Left lung (tissue), 10 donors: ENCODE data around the gene MKNK1. TPM values are rescaled to one million over a fixed set of nuclear protein-coding genes. Genes with fewer than 3 reads are reported as not detected.

Experiments used
- ATAC-seq: fragments of 200-7000 bp; cut with Tn5 transposase; one replicate; pipeline ENCODE4 v1.9.1; 2020; ENCODE audit warnings: moderate library complexity
- DNase-seq, 4 donors: peaks; one replicate each; pipeline ENCODE4 v3.0.0-alpha.2; 2013 to 2020
- H3K27ac ChIP-seq, 2 donors: fragments of 200-600 bp; sonication (generic) in 1 of 2; one replicate each; pipeline versions ENCODE4 v1.5.0 to v1.8.0; 2020 to 2021
- H3K27me3 ChIP-seq, 2 donors: fragments of 200-600 bp; sonication (generic) in 1 of 2; one replicate each; pipeline versions ENCODE4 v1.5.0 to v1.8.0; 2020 to 2021
- H3K36me3 ChIP-seq, 2 donors: fragments of 200-600 bp; sonication (generic) in 1 of 2; one replicate each; pipeline versions ENCODE4 v1.5.0 to v1.8.0; 2020 to 2021
- H3K4me1 ChIP-seq, 2 donors: fragments of 200-600 bp; one replicate each; pipeline ENCODE4 v1.8.0; 2021
- H3K4me3 ChIP-seq, 2 donors: fragments of 200-600 bp; sonication (generic) in 1 of 2; one replicate each; pipeline versions ENCODE4 v1.5.0 to v1.8.0; 2020 to 2021; ENCODE audit warnings: mild to moderate bottlenecking in 1 of 2
- H3K9me3 ChIP-seq, 2 donors: fragments of 200-600 bp; sonication (generic) in 1 of 2; one replicate each; pipeline versions ENCODE4 v1.5.0 to v1.8.0; 2020 to 2021
- intact Hi-C, 2 donors: fragments of 100-400 bp; cut with DNase I; formaldehyde crosslinking; loops; one replicate each; pipeline versions ENCODE4 v1.11.2 to v1.14.2; 2022
- polyA plus RNA-seq, 6 donors: library from polyadenylated mRNA; unstranded; fragments of 120-200 nt; gene quantifications; one replicate each; pipeline ENCODE4 v1.2.1, GENCODE V29; 2013; ENCODE audit not compliant: insufficient read length in 6 of 6
- total RNA-seq, 2 donors: library from RNA; stranded (reverse); fragmentation: NEBNext Ultra II Directional; extraction: Animal tissue kit (Norgen Biotek cat#: 25700); gene quantifications; one replicate each; pipeline ENCODE4 v1.2.1, GENCODE V29; 2021
- TF ChIP-seq, protein P1 (sequence below), 2 donors: fragments of 200-600 bp; sonication (generic) in 1 of 2; IDR thresholded peaks; one replicate each; pipeline versions ENCODE4 v1.5.0 to v1.8.0; 2021; ENCODE audit warnings: antibody characterized with exemption in 2 of 2
- donor health status: DM: no; HTN: yes; CAD: no.
- donor health status: DM: no; HTN: no; CAD: no.

MKNK1 gene
- total and polyA plus RNA-seq, 8 donors = 42.2 to 96.0 (median 51.4) TPM

GRCh38 chr1:46637444-46638083 lies 33.5 kb upstream of the MKNK1 start:
- TF ChIP-seq, protein P1, sequence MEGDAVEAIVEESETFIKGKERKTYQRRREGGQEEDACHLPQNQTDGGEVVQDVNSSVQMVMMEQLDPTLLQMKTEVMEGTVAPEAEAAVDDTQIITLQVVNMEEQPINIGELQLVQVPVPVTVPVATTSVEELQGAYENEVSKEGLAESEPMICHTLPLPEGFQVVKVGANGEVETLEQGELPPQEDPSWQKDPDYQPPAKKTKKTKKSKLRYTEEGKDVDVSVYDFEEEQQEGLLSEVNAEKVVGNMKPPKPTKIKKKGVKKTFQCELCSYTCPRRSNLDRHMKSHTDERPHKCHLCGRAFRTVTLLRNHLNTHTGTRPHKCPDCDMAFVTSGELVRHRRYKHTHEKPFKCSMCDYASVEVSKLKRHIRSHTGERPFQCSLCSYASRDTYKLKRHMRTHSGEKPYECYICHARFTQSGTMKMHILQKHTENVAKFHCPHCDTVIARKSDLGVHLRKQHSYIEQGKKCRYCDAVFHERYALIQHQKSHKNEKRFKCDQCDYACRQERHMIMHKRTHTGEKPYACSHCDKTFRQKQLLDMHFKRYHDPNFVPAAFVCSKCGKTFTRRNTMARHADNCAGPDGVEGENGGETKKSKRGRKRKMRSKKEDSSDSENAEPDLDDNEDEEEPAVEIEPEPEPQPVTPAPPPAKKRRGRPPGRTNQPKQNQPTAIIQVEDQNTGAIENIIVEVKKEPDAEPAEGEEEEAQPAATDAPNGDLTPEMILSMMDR (IDR thresholded peaks at IDR 0.05) = no peak
- Histone ChIP-seq H3K36me3 (peaks cover 0 to 44% of the 10 kb centered on the region in 2 donors), H3K27me3 (no peaks in the 10 kb centered on the region), H3K4me3 (no peak overlapping the region), H3K27ac (no peak overlapping the region), H3K4me1 (no peaks in the 10 kb centered on the region), H3K9me3 (no peaks in the 10 kb centered on the region)
- DNase-seq (no peak), ATAC-seq (no peak)
- intact Hi-C loops = no loop called here

GRCh38 chr1:46635205-46635604 lies 31.1 kb upstream of the MKNK1 start:
- TF ChIP-seq, protein P1 (IDR thresholded peaks at IDR 0.05) = no peak
- DNase-seq (no peak), ATAC-seq (no peak)
- Histone ChIP-seq H3K27ac (no peak overlapping the region), H3K4me1 (no peaks in the 10 kb centered on the region), H3K9me3 (no peaks in the 10 kb centered on the region), H3K36me3 (peaks cover 0 to 62% of the 10 kb centered on the region in 2 donors), H3K4me3 (no peak overlapping the region), H3K27me3 (no peaks in the 10 kb centered on the region)
- intact Hi-C loops = no loop called here

DNA sequence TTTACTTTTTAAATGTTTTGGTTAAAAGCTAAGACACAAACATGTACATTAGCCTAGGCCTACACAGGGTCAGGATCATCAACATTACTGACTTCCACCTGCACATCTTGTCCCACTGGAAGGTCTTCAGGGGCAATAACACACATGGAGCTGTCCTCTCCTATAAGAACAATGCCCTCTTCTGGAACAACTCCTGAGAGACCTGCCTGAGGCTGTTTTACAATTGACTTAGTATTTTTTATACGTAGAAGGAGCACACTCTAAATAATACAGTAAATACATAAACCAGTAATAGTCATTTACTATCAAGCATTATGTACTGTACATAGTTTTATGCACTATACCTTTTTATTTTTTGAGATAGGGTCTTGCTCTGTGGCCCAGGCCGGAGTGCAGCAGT lies 26.7 kb upstream of the MKNK1 start:
- no peak for DNase-seq
- no peak overlapping the region for H3K4me3 ChIP-seq
- TF ChIP-seq, protein P1 (IDR thresholded peaks at IDR 0.05) = no peak
- no peaks in the 10 kb centered on the region for H3K4me1 ChIP-seq
- peaks cover 0 to 48% of the 10 kb centered on the region in 2 donors for H3K36me3 ChIP-seq
- ATAC-seq = no peak
- no peaks in the 10 kb centered on the region for H3K27me3 ChIP-seq
- intact Hi-C loops = no loop called here
- no peaks in the 10 kb centered on the region for H3K9me3 ChIP-seq
- H3K27ac ChIP-seq = no peak overlapping the region

DNA sequence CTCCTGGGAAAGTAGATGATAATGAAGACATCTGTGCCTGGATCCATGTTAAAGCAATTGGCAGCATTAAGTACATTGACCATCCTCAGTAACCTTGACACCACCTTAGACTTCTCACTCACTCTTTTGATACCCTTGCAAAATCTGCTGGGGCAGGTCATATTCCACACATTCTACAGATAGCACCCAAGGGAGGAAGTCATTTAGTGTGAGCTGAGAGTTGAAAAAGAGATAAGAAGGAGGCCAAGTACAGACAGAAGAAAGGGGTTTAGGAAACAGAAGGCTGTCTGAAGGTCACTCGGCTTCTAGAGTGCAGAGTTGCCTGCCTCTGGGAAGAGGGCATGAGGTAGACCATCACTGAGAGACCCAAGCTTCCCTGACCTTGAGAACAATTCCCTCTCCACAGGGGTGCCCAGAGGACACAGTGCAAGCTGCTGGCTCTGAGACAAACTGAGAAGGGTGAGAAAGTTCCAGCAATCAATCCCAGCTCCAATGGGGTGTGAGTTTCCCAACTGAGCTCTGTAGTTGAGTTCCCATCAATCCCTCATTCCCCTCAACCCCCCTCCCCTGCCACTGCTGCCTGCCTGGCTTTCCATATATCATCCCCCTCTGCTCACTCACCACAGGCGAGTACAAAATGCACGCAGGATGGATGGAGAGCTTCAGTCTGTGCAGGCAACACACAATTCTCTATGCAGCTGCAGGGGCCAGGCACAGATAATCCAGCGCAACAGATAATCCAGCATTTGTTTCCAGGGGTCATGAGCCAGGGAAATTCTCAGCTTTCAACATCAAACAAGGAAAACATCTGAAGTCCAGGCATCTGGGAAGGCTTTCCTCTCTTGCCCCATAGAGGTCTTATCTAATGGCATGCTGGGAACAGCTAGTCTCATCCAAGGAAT lies 19.9 kb upstream of the MKNK1 start:
- Histone ChIP-seq H3K27ac (no peak overlapping the region), H3K36me3 (no peaks in the 10 kb centered on the region)
- intact Hi-C loops = loop anchor here in 1 of 2 donors (10.0 kb wide), 1 partner anchor 101 kb away; no protein-coding TSS in a partner anchor

More for the DNA sequence above, 19.9 kb upstream of the MKNK1 start:
- DNase-seq (no peak), ATAC-seq (no peak)
- H3K4me3 ChIP-seq = no peak overlapping the region
- TF ChIP-seq, protein P1 (IDR thresholded peaks at IDR 0.05) = no peak
- H3K9me3 ChIP-seq = no peaks in the 10 kb centered on the region
- no peaks in the 10 kb centered on the region for H3K27me3 ChIP-seq
- H3K4me1 ChIP-seq = no peaks in the 10 kb centered on the region
